ENCODE data around the gene FBXO5.

DNA sequence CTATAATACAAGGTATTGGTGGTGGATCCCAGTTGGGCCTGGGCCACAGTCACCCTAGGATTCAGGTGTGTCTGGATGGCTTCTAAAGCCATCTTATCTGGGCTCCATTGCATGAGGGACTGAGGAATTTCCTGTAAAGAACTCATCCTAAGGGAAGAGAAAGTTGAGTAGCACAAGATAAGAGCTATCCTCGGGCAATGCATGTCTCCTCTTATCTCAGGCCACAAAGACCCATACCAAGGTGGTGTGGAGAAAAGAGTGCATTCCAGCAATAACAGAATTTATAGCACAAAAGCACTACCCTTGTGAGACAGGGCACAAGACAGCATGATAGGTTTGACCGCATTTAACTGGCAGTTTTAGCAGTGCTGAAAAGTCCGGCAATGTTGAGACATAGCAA, 34.0 kb upstream of the FBXO5 start:
- TF ChIP-seq MYC (IDR thresholded peaks at IDR 0.05; ENCODE audit: low read depth, low read length) (no peak), POLR2A (IDR thresholded peaks at IDR 0.05; ENCODE audit: extremely low read depth, insufficient read length) (no peak)
- TF ChIP-seq, protein P1, sequence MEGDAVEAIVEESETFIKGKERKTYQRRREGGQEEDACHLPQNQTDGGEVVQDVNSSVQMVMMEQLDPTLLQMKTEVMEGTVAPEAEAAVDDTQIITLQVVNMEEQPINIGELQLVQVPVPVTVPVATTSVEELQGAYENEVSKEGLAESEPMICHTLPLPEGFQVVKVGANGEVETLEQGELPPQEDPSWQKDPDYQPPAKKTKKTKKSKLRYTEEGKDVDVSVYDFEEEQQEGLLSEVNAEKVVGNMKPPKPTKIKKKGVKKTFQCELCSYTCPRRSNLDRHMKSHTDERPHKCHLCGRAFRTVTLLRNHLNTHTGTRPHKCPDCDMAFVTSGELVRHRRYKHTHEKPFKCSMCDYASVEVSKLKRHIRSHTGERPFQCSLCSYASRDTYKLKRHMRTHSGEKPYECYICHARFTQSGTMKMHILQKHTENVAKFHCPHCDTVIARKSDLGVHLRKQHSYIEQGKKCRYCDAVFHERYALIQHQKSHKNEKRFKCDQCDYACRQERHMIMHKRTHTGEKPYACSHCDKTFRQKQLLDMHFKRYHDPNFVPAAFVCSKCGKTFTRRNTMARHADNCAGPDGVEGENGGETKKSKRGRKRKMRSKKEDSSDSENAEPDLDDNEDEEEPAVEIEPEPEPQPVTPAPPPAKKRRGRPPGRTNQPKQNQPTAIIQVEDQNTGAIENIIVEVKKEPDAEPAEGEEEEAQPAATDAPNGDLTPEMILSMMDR (IDR thresholded peaks at IDR 0.05; ENCODE audit: low read depth, low read length): no peak
